GOT3 (cell line): Measurements from ENCODE around the gene GMPPB.
"Not testable (repeated sequence)": the region's sequence is repeated elsewhere in the genome, so short reads cannot be mapped to it uniquely, and the experiment has no call there.

ENCODE experiments used
- DNase-seq: peaks from one replicate; lab custom pipeline; 2025; ENCODE audit warnings: mixed read lengths; lab: John Stamatoyannopoulos, UW

The GMPPB gene

GRCh38 chr3:49713336-49714105 is 10.2 kb downstream of the GMPPB start:
- no peak for DNase-seq

- DNase-seq: no peak
Measured at GRCh38 chr3:49712631-49713317, 11.0 kb downstream of the GMPPB start.

GRCh38 chr3:49712166-49712565 is 11.6 kb downstream of the GMPPB start:
- no peak for DNase-seq

DNA sequence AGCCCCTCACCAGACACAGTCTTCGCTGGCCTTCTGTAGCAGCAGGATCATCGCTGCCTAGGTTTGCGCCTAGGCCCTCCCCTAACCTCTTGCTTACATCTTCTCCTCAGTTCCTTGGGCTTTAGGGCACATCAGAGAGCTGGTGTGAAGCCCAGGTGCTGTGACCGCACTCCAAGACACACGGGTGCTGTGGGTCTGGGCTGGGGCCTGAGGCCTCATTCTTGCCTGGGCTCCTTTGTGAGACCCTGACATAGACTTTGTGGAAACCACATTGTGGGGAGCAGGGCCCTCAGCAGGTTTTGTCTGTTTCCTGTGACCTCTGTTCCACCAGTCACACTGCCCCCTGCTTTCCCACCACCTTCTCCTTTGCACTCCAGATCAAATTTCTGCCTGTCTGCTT is 12.3 kb downstream of the GMPPB start:
- DNase-seq: no peak

DNA sequence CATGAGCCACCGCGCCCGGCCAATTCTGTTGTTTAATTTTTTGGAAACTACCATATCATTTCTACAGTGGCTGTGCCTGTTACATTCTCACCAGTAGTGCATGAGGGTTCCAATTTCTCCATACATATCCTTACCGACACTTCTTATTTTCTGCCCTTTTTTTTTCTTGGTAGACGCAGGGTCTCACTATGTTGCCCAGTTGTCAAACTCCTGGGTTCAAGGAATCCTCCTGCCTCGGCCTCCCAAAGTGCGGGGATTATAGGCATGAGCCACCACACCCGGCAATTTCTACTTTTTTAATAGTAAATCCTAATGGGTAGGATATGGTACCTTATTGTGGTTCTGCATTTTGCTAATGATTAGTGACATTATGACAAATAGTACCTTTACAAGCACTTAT is 13.9 kb downstream of the GMPPB start:
- no peak for DNase-seq

DNA sequence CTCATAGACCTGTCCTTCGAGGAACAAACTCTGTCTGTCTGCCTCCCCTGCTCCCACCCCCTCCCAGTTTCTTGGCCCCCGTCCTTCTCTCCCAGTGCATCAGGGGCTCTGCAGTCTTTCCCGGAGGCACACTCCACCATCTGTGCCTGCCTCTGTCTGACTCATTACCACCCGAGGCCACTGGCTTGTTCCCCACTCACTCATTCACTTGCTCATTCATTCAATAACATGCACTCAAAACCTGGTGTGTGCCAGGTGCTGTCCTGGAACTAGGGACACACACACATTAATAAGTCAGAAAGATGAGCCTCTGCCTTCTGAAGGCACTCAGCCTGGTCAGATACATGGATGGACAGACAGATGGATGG is 16.7 kb downstream of the GMPPB start:
- no peak for DNase-seq

GRCh38 chr3:49706456-49707112 is 17.2 kb downstream of the GMPPB start:
- DNase-seq: no peak

- DNase-seq: no peak
Measured at GRCh38 chr3:49705390-49705960, 18.3 kb downstream of the GMPPB start.

- no peak for DNase-seq
Measured at GRCh38 chr3:49704629-49705028, 19.1 kb downstream of the GMPPB start.

GRCh38 chr3:49703956-49704355 is 19.8 kb downstream of the GMPPB start:
- DNase-seq: no peak

- no peak for DNase-seq
Measured at GRCh38 chr3:49703443-49703927, 20.3 kb downstream of the GMPPB start.

DNA sequence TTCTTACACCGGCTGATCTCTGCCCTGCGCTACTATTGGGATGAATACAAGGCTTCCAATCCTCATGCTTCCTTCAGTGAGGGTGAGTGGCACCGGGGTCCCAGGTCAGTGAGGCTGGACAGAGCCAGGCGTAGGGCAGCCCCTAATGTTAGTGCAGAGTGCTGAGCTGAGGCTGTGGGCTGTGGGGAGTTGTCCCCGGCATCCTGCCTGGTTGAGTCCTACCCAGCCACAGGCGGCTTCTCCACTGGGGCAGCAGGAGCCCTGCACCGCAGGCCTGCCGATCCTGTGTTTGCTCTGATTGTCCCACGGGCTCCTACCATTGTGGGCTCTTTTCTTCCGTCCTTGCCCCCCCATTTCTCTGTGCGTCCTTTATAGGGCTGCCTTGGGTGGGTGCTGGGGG is 21.1 kb downstream of the GMPPB start:
- no peak for DNase-seq

GRCh38 chr3:49701388-49702077 is 22.2 kb downstream of the GMPPB start:
- no peak for DNase-seq

- DNase-seq: no peak
Measured at GRCh38 chr3:49700453-49701128, 23.2 kb downstream of the GMPPB start.

DNA sequence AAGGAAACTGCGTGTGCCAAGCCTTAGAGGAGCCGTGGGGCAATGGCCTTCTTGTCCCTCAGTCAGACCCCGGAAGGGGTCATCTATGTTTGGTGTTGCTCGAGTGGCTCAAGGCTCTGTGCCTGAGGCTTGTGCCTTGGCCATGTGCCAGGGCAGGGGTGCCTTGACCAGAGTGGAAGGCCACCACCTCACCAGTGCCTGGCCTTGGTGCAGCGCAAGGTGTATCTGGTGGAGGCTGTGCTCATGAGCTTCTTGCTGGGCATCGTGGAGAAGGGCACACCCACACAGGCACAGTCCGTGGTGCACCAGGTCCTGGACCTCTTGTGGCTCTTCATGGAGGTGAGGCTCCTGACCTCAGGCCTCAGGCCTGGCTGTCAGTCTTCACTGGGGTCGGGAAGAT is 23.7 kb downstream of the GMPPB start:
- no peak for DNase-seq

DNA sequence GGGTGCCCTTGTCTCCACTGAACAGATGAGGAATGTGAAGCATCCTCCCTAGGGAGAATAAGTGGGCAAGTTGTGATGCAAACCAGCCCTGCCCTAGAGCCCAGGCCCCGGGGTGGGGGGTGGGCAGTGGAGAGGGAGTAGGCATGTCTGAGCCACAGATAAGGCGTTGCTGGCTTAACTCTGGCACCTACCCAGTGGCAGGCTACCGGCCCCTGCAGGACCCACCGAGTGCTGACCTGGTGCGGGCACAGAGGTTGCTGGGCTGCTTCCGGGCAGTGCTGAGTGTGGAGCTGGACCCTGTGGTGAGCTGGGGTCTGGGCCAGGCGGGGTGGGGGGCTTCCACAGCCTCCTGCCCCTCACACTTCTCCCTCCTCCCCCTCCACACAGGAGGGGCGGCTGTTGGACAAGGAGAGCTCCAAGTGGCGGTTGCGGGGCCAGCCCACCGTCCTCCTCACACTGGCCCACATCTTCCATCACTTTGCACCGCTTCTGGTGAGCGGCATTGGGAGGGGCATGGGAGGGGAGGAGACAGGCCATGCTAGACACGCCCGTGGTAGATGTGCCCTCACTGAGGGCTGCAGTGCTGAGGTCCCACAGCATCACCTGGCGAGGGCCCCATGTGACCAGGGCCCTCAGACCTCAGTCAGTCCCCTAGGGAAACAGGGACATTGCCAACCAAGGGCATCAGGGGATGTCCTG is 24.3 kb downstream of the GMPPB start:
- no peak for DNase-seq

GRCh38 chr3:49695350-49696015 is 28.3 kb downstream of the GMPPB start:
- DNase-seq: not testable (repeated sequence)

GRCh38 chr3:49694409-49695070 is 29.2 kb downstream of the GMPPB start:
- not testable (repeated sequence) for DNase-seq

GRCh38 chr3:49691481-49691880 is 32.3 kb downstream of the GMPPB start:
- DNase-seq: not testable (repeated sequence)

- not testable (repeated sequence) for DNase-seq
Measured at GRCh38 chr3:49690856-49691255, 32.9 kb downstream of the GMPPB start.
